Dendritic cell treated with granulocyte-macrophage colony-stimulating factor and Interleukin-4, amounts not matched to agents 40 ng/mL and 50 ng/mL, for 4 days (primary cell): ENCODE data around the gene SERGEF.

Experiments used
- H3K27ac Mint-ChIP-seq: one replicate; pipeline ENCODE4 v1.8.0; 2022; ENCODE audit warnings: mild to moderate bottlenecking, mixed read lengths
- H3K27me3 Mint-ChIP-seq: one replicate; pipeline ENCODE4 v1.8.0; 2022; ENCODE audit warnings: mild to moderate bottlenecking, mixed read lengths
- H3K36me3 Mint-ChIP-seq: one replicate; pipeline ENCODE4 v1.8.0; 2022; ENCODE audit warnings: low read depth, mixed read lengths
- H3K4me1 Mint-ChIP-seq: one replicate; pipeline ENCODE4 v1.8.0; 2022; ENCODE audit warnings: low read depth, mixed read lengths
- H3K4me3 Mint-ChIP-seq: one replicate; pipeline ENCODE4 v1.8.0; 2022; ENCODE audit warnings: mild to moderate bottlenecking, moderate library complexity, mixed read lengths
- H3K9me3 Mint-ChIP-seq: one replicate; pipeline ENCODE4 v1.8.0; 2022; ENCODE audit warnings: mixed read lengths
- intact Hi-C: fragments of 100-400 bp; cut with micrococcal nuclease; formaldehyde crosslinking; loops from one replicate; pipeline ENCODE4 v1.15.0; 2022

SERGEF gene

GRCh38 chr11:17743026-17743807 is 269.6 kb downstream of the SERGEF start:
- intact Hi-C loops, result no loop called here
- Mint-ChIP-seq H3K36me3 (no peaks in the 10 kb centered on the region), H3K4me1 (no peaks in the 10 kb centered on the region), H3K4me3 (no peak overlapping the region), H3K27ac (no peak overlapping the region), H3K9me3 (no peaks in the 10 kb centered on the region), H3K27me3 (peaks cover 7% of the 10 kb centered on the region)

- no peaks in the 10 kb centered on the region for H3K36me3 Mint-ChIP-seq
- peaks cover 16% of the 10 kb centered on the region for H3K27me3 Mint-ChIP-seq
- H3K4me1 Mint-ChIP-seq, result no peaks in the 10 kb centered on the region
- H3K9me3 Mint-ChIP-seq, result no peaks in the 10 kb centered on the region
- intact Hi-C loops, result no loop called here
- no peak overlapping the region for H3K4me3 Mint-ChIP-seq
- H3K27ac Mint-ChIP-seq, result no peak overlapping the region
Measured at GRCh38 chr11:17742019-17742418, 270.8 kb downstream of the SERGEF start.

- intact Hi-C loops, result no loop called here
- no peak overlapping the region for H3K27ac Mint-ChIP-seq
- no peaks in the 10 kb centered on the region for H3K9me3 Mint-ChIP-seq
Measured at GRCh38 chr11:17741487-17741886, 271.4 kb downstream of the SERGEF start.

DNA sequence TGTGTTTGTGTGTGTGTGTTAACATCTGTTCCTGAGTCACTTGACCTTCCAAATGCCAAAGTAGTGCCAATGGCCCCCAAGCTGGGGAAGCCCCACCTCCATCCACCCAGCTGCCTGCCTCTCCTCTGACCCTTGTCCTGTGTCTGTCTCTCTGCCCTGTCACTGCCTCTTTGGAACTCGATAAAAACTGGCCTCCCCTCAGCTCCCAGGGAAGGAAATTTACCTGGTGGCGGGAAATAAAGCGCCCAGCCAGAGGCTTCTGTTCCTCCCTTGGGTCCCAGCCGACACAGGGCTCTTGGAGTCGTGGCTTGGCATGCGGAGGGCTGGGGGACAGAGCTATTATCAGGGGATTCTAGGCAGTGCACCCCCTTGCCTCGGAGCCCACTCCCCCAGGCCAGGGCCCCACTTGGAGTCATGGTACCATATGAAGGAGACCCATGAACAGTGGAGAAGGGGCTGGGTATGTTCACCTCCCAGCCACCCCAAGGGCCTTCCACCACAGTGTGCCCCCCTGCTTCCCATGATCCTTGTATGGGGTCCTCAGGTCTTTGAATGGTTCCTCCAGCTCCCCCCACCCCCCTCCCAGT is 272.1 kb downstream of the SERGEF start:
- peaks cover 28% of the 10 kb centered on the region for H3K27me3 Mint-ChIP-seq

More at GRCh38 chr11:17741487-17741886, 271.4 kb downstream of the SERGEF start:
- Mint-ChIP-seq H3K27me3 (peaks cover 22% of the 10 kb centered on the region), H3K4me3 (no peak overlapping the region), H3K36me3 (no peaks in the 10 kb centered on the region), H3K4me1 (no peaks in the 10 kb centered on the region)

GRCh38 chr11:17739945-17740338 is 272.9 kb downstream of the SERGEF start:
- Mint-ChIP-seq H3K36me3 (no peaks in the 10 kb centered on the region), H3K4me1 (no peaks in the 10 kb centered on the region), H3K27me3 (peaks cover 32% of the 10 kb centered on the region), H3K4me3 (no peak overlapping the region), H3K27ac (no peak overlapping the region), H3K9me3 (no peaks in the 10 kb centered on the region)
- intact Hi-C loops, result no loop called here

More for the DNA sequence above, 272.1 kb downstream of the SERGEF start:
- intact Hi-C loops, result no loop called here
- no peaks in the 10 kb centered on the region for H3K4me1 Mint-ChIP-seq
- no peak overlapping the region for H3K27ac Mint-ChIP-seq
- H3K36me3 Mint-ChIP-seq, result no peaks in the 10 kb centered on the region
- H3K9me3 Mint-ChIP-seq, result no peaks in the 10 kb centered on the region
- no peak overlapping the region for H3K4me3 Mint-ChIP-seq

DNA sequence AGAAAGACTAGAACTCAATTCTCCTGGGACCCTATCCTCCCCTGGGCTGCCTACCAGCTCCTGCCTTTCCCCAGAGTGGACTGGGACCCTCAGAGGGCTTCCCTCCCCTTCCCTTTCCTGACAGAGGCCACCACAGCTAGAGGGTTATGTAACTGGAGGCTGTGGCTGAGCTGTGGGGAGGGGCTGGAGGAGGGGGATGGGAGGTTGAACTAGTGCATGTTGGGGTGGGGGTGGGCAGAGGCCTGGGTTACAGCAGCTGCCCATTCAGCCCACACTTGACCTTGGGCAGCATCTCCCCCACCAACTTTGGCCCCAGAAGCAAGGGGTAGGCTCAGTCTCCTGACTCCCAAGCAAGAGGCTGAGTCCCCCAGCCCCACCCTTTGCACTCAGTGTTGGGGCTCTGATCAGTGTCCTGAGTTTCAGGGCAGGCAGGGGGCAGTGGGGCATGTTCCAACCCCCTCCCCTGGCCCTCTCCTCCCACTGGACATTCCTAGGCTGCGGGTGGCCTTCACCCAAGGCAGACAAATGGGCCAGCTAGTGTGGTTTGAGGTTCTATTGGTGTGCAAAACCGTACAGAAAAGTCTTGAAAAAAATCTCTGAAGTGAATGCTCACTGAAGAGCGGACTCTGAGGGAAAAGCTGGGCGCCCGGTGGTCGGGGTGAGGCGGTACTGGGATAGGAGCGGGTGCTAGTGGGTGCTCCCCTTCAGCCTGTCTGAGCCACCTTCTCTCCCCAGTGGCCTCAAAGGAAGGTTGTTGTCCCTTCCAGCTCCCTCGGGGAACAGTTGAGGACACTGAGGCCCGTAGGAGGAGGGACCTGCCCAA is 274.5 kb downstream of the SERGEF start:
- no peaks in the 10 kb centered on the region for H3K9me3 Mint-ChIP-seq
- no peak overlapping the region for H3K27ac Mint-ChIP-seq
- H3K27me3 Mint-ChIP-seq, result peaks cover 42% of the 10 kb centered on the region
- no peaks in the 10 kb centered on the region for H3K36me3 Mint-ChIP-seq
- H3K4me3 Mint-ChIP-seq, result no peak overlapping the region
- intact Hi-C loops, result no loop called here
- H3K4me1 Mint-ChIP-seq, result no peaks in the 10 kb centered on the region
